ENCODE results near the gene QPRT.
"Not testable (repeated sequence)": the region's sequence is repeated elsewhere in the genome, so short reads cannot be mapped to it uniquely, and the experiment has no call there.

QPRT gene

DNA sequence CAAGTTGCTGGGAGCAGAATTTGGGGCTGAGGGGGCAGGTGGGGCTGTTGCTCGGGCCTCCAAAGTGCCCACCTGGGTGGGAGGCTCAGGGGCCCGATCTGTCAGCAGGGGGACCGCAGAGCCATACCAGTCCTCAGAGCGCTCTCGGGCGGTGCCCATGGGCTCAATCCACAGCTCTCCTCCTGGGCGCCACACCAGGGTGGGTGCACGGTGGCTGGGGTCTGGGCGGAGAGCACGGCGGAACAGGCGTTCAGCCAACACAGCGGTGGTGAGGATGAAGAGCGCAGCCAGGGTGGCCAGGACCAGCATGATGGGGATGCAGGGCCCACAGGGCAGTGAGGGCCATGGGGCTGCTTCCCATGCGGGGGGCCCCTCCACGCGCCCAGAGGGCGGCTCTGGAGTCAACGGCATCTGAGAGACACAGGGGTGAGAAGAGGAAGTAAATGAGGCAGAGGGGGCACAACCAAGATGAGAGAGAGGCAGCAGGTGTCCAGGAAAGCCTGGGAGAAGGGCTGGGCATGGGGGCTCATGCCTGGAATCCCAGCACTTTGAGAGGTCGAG is 65.6 kb downstream of the QPRT start:
- Mint-ChIP-seq H3K27ac (no peak overlapping the region), H3K27me3 (ENCODE audit: low read depth, poor library complexity) (peaks cover 24% of the 10 kb centered on the region), H3K4me3 (no peak overlapping the region), H3K4me1 (peaks cover 17% of the 10 kb centered on the region), H3K36me3 (ENCODE audit: low read depth) (no peaks in the 10 kb centered on the region), H3K9me3 (peaks cover 15% of the 10 kb centered on the region)
- TF ChIP-seq, protein P1, sequence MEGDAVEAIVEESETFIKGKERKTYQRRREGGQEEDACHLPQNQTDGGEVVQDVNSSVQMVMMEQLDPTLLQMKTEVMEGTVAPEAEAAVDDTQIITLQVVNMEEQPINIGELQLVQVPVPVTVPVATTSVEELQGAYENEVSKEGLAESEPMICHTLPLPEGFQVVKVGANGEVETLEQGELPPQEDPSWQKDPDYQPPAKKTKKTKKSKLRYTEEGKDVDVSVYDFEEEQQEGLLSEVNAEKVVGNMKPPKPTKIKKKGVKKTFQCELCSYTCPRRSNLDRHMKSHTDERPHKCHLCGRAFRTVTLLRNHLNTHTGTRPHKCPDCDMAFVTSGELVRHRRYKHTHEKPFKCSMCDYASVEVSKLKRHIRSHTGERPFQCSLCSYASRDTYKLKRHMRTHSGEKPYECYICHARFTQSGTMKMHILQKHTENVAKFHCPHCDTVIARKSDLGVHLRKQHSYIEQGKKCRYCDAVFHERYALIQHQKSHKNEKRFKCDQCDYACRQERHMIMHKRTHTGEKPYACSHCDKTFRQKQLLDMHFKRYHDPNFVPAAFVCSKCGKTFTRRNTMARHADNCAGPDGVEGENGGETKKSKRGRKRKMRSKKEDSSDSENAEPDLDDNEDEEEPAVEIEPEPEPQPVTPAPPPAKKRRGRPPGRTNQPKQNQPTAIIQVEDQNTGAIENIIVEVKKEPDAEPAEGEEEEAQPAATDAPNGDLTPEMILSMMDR (IDR thresholded peaks at IDR 0.05), result no peak
- DNase-seq, result no peak

GRCh38 chr16:29745121-29745852 is 66.3 kb downstream of the QPRT start:
- no peak overlapping the region for H3K27ac Mint-ChIP-seq
- no peak for DNase-seq
- peaks cover 12% of the 10 kb centered on the region for H3K4me1 Mint-ChIP-seq
- no peaks in the 10 kb centered on the region for H3K36me3 Mint-ChIP-seq (ENCODE audit: low read depth)
- peaks cover 24% of the 10 kb centered on the region for H3K27me3 Mint-ChIP-seq (ENCODE audit: low read depth, poor library complexity)
- peaks cover 15% of the 10 kb centered on the region for H3K9me3 Mint-ChIP-seq
- TF ChIP-seq, protein P1 (IDR thresholded peaks at IDR 0.05), result no peak
- H3K4me3 Mint-ChIP-seq, result no peak overlapping the region

- no peak within 1 kb of the TSS for H3K4me3 Mint-ChIP-seq
- TF ChIP-seq, protein P1 (IDR thresholded peaks at IDR 0.05), result no peak
- DNase-seq, result no peak
- peaks cover 7% of the 10 kb centered on the region for H3K4me1 Mint-ChIP-seq
- no peaks in the 10 kb centered on the region for H3K36me3 Mint-ChIP-seq (ENCODE audit: low read depth)
- H3K27me3 Mint-ChIP-seq (ENCODE audit: low read depth, poor library complexity), result peaks cover 24% of the 10 kb centered on the region
- H3K9me3 Mint-ChIP-seq, result peaks cover 15% of the 10 kb centered on the region
- no peak within 1 kb of the TSS for H3K27ac Mint-ChIP-seq
Measured at GRCh38 chr16:29745853-29746345, 66.9 kb downstream of the QPRT start, which contains the start of gene C16orf54. C16orf54 (minus strand) TSS chr16:29745990; CDS start chr16:29744951, 1,039 bp downstream.

DNA sequence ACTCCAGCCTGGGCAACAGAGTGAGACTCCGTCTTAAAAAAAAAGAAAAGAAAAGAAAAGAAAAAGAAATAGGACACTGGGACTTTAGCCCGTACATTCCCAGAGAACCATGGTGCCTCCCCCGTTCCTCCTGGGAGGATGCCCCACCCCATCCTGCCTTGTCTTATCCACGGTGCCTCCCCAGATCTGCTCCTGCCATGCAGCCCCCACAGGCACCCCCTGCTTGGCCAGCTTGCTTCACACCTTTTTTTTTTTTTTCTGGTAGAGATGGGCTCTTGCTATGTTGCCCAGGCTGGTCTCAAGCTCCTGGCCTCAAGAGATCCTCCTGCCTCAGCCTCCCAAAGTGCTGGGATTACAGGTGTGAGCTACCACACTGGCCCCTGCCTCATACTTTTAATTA is 67.5 kb downstream of the QPRT start:
- H3K36me3 Mint-ChIP-seq (ENCODE audit: low read depth); H3K27ac Mint-ChIP-seq; H3K4me3 Mint-ChIP-seq: not testable (repeated sequence)

More for the DNA sequence above, 67.5 kb downstream of the QPRT start:
- H3K4me1 Mint-ChIP-seq, DNase-seq: not testable (repeated sequence)
- H3K9me3 Mint-ChIP-seq, result peaks cover 15% of the 10 kb centered on the region
- peaks cover 23% of the 10 kb centered on the region for H3K27me3 Mint-ChIP-seq (ENCODE audit: low read depth, poor library complexity)
